ENCODE results near the gene TMEM169.

Gene TMEM169

DNA sequence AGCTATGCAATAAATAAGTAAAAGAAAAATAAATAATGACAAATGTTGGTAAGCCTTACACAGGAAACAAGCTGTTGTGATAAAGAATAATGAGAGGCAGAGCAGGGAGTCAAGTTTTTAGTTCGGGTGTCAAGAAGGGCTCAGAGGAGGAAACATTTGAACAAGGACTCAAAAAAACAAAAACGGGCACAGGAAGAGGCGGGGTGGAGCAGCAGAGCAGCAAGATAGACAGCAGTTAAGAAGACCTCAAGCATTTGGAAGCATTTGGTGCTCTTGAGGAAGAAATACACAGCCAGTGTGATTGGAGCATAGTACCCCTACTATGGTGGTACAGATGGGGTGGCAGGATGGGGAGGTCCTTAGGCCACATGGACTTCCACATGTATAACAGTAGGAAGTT lies 2.8 kb downstream of the TMEM169 start:
- TF ChIP-seq, protein P1, sequence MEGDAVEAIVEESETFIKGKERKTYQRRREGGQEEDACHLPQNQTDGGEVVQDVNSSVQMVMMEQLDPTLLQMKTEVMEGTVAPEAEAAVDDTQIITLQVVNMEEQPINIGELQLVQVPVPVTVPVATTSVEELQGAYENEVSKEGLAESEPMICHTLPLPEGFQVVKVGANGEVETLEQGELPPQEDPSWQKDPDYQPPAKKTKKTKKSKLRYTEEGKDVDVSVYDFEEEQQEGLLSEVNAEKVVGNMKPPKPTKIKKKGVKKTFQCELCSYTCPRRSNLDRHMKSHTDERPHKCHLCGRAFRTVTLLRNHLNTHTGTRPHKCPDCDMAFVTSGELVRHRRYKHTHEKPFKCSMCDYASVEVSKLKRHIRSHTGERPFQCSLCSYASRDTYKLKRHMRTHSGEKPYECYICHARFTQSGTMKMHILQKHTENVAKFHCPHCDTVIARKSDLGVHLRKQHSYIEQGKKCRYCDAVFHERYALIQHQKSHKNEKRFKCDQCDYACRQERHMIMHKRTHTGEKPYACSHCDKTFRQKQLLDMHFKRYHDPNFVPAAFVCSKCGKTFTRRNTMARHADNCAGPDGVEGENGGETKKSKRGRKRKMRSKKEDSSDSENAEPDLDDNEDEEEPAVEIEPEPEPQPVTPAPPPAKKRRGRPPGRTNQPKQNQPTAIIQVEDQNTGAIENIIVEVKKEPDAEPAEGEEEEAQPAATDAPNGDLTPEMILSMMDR (IDR thresholded peaks at IDR 0.05), result no peak
- Histone ChIP-seq H3K4me3 (no peak overlapping the region), H3K27ac (no peak overlapping the region)
- DNase-seq (ENCODE audit: low spot score), result no peak

DNA sequence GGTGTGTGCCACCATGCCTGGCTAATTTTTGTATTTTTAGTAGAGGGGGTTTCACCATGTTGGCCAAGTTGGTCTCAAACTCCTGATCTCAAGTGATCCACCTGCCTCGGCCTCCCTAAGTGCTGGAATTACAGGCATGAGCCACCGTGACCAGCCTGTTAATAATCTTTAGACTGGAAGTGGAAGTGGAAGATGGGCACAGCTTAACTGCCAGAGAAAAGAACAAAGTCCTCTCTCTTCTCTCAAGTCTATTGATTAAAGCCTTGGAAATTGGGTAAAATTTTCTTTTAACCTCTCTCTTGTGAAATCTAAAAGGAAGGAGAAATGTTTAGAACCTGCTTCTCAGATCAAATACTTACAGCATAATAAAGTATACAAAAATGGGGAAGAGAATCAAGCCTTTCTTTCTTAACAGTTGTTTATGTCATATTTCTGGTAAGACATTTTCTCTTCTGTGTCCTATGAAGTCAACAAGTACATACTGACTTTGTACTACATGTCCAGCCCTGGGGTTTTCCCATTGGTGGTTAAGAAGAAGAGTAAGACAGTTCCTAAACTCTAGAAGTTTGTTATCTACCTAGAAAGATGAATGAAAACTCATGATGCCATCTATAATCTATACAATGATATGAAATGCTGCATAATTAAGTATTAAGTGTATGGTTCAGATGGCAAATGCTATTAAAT lies 4.6 kb downstream of the TMEM169 start:
- TF ChIP-seq, protein P1 (IDR thresholded peaks at IDR 0.05), result no peak
- Histone ChIP-seq H3K27ac (no peak overlapping the region), H3K4me3 (no peak overlapping the region)
- no peak for DNase-seq (ENCODE audit: low spot score)

DNA sequence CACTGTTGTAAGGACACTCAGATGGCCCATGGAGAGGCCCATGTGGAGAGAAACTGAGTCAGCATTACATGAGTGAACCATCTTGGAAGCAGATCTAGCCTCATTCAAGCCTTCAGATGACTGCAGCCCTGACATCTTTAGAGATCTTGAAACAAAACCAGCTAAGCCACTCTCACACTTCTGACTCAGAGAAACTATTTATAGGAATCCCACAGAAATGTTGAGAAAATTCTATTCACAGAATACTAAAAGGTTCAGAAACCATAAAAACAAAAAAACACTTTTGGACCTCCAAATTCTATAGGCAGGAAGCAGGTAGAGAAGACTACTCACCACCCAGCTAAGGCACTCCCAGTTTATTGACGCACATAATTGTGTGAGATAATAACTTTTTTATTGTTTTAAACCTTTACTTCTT lies 8.7 kb downstream of the TMEM169 start:
- TF ChIP-seq, protein P1 (IDR thresholded peaks at IDR 0.05), result no peak
- Histone ChIP-seq H3K4me3 (no peak overlapping the region), H3K27ac (no peak overlapping the region)
- no peak for DNase-seq (ENCODE audit: low spot score)

DNA sequence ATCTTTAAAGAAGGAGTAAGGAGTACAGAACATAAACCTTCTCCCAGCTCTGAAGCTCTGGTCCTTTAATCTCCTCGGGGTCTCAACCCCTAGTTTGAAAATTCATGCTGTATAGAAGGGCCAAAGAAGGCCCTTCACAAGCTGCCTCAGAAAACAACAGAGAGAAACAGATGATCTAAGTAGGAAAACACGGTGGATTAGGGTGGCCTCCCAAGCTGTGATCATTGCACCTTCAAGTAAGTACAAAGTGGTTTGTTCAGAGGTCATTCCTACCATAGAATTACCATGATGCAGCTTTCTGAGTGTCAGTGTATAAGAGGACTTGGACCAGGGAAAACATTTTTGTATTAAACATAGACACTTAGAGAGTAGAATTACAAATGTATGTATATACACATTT lies 10.9 kb downstream of the TMEM169 start:
- Histone ChIP-seq H3K27ac (no peak overlapping the region), H3K4me3 (no peak overlapping the region)

DNA sequence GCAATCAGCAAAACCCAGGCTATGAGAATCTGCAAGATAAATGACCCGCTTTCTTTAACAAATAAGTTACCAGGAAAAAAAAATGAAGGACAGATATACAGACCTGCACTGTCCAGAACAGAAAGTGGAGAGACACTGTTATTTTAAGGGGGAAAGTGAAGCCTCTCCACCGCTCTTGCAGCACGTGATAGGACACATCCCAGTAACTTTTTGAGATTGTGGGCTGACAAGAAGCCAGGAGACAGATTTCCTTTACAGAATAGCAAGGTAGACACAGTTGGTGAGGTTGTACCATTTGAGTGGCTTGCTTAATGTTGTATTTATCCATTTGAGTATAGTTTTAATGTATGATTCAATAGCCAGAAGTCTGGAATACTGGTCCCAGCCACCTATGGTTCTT lies 13.0 kb downstream of the TMEM169 start:
- TF ChIP-seq, protein P1 (IDR thresholded peaks at IDR 0.05), result no peak
- Histone ChIP-seq H3K4me3 (no peak overlapping the region), H3K27ac (no peak overlapping the region)
- DNase-seq (ENCODE audit: low spot score), result no peak

More for the DNA sequence above, 10.9 kb downstream of the TMEM169 start:
- TF ChIP-seq, protein P1 (IDR thresholded peaks at IDR 0.05), result no peak
- no peak for DNase-seq (ENCODE audit: low spot score)

DNA sequence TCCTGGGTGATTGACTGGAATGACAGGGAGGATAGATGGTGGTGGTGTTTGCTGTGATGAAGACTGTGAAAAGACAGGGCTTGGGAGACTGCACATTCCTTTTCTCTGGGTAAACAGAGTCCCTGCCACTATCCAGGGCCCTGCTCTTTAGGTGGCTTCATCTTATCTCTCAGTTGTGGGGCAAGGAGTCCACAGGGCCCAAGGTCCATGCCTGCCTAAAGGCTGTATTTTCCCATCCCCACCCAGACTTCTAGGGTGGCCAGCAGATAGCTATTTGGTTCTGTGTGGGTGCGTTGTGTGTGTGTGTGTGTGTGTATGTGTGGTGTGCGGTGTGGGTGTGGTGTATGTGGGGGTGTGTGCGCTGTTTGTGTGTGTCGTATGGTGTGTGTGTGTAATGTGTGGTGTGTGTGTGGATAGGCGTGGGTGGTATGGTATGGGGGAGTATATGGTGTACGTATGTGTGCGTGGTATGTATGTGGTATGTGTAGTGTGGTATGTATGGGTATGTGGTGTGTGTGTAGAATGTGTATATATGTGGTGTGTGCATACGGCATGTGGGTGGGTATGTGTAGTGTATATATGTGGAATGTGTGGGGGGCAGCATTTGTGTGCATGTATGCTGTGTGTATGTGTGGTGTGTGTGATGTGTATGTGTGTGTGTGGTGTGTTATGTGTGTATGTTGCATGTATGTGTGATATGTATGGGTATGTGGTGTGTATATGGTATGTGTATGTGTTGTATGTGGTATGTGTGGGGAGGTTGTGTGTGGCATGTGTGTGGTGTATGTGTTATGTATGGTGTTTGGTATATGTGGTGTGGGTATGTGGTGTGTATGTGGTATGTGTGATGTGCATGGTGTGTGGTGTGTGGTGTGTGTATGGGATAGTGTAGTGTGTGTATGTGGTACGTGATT lies 17.0 kb downstream of the TMEM169 start:
- Histone ChIP-seq H3K4me3 (no peak overlapping the region), H3K27ac (no peak overlapping the region)
- TF ChIP-seq, protein P1 (IDR thresholded peaks at IDR 0.05), result no peak
- DNase-seq (ENCODE audit: low spot score), result no peak
